Measurements from ENCODE around the gene VAPA.

- TF ChIP-seq CTCF (IDR thresholded peaks at IDR 0.05) (no peak), POLR2AphosphoS5 (IDR thresholded peaks at IDR 0.05; ENCODE audit: insufficient read depth in 1 of 2, low read depth in 1 of 2) (no peak), POLR2A (IDR thresholded peaks at IDR 0.05) (no peak)
These were observed 73.5 kb downstream of the VAPA start for GRCh38 chr18:9987345-9987744.

Measured in vagina (tissue), 2 donors.